Endothelial cell of umbilical vein (primary cell): ENCODE results near the gene PARS2. TPM values are rescaled to one million over a fixed set of nuclear protein-coding genes. Genes with fewer than 3 reads are reported as not detected.

Source experiments
- BruUV-seq: library from RNA; stranded (reverse); fragments of 400-500 nt; replicated peaks from 2 replicates; lab custom pipeline; 2021; lab: Mats Ljungman, UMichigan
- CTCF ChIA-PET: fragments of 300-600, 350-600 bp; sonication (Branson Sonifier 250); formaldehyde crosslinking; loops from one replicate; lab custom pipeline; 2021; ENCODE audit warnings: antibody characterized with exemption, inconsistent platforms; lab: Charles Lee
- POLR2A ChIA-PET: fragments of 300-600, 350-600 bp; sonication (Branson Sonifier 250); formaldehyde crosslinking; loops from one replicate; lab custom pipeline; 2021; ENCODE audit warnings: antibody characterized with exemption, inconsistent platforms; lab: Charles Lee
- DNase-seq: peaks from one replicate; pipeline ENCODE4 v3.0.0-alpha.2; 2011; ENCODE audit warnings: low read depth, low spot score
- FAIRE-seq: peaks from 2 replicates; lab custom pipeline; 2011; peaks lifted over from hg19 to GRCh38; lab: Jason Lieb, UNC
- H2AFZ ChIP-seq: 2 replicates; pipeline ENCODE4 v1.6.0; 2012; ENCODE audit warnings: low read depth, low read length, control low read depth, inconsistent platforms
- H3K27ac ChIP-seq: 2 replicates; pipeline ENCODE4 v1.5.1; 2011; ENCODE audit warnings: low read depth, mild to moderate bottlenecking, control low read depth, low read length, moderate library complexity; ENCODE audit not compliant: insufficient read depth
- H3K27me3 ChIP-seq, 2 experiments: 2 replicates each; pipeline versions ENCODE4 v1.6.0 to v1.6.1; 2011; ENCODE audit warnings: low read length in 2 of 2, mixed read lengths in 1 of 2; ENCODE audit not compliant: control insufficient read depth in 2 of 2, insufficient read depth in 2 of 2
- H3K36me3 ChIP-seq, 2 experiments: 2 replicates in 1 of 2; 3 replicates in 1 of 2; pipeline ENCODE4 v1.5.1; 2011; ENCODE audit warnings: low read length in 2 of 2, mild to moderate bottlenecking in 1 of 2, moderate library complexity in 1 of 2; ENCODE audit not compliant: control insufficient read depth in 2 of 2, insufficient read depth in 2 of 2; ENCODE audit errors: extremely low read depth in 1 of 2
- H3K4me1 ChIP-seq: 3 replicates; pipeline ENCODE4 v1.5.1; 2011; ENCODE audit warnings: mild to moderate bottlenecking, low read length; ENCODE audit not compliant: control insufficient read depth, insufficient read depth; ENCODE audit errors: extremely low read depth
- H3K4me2 ChIP-seq: 2 replicates; pipeline ENCODE4 v1.6.1; 2011; ENCODE audit warnings: low read length, control low read depth, mixed read lengths; ENCODE audit not compliant: insufficient read depth
- H3K4me3 ChIP-seq, 3 experiments: fragments of 200-600 bp in 1 of 3; sonication (generic), shearing (Covaris generic) in 1 of 3; replicated peaks in 1 of 3; 2 replicates each; pipeline ENCODE4 v1.5.1; 2011 to 2016; ENCODE audit warnings: control low read depth in 3 of 3, low read length in 3 of 3, mild to moderate bottlenecking in 2 of 3, inconsistent platforms in 1 of 3, low read depth in 1 of 3, moderate library complexity in 1 of 3; ENCODE audit not compliant: insufficient read depth in 1 of 3
- H3K79me2 ChIP-seq: 2 replicates; pipeline ENCODE4 v1.6.0; 2012; ENCODE audit warnings: low read length, inconsistent platforms; ENCODE audit not compliant: control insufficient read depth, insufficient read depth
- H3K9ac ChIP-seq: replicated peaks from 2 replicates; pipeline ENCODE3; 2011; ENCODE audit warnings: low read length, control low read depth; ENCODE audit not compliant: insufficient read depth; ENCODE audit errors: extremely low read depth
- H3K9me1 ChIP-seq: replicated peaks from 3 replicates; pipeline ENCODE4 v1.6.0; 2011; ENCODE audit warnings: mild to moderate bottlenecking, low read length; ENCODE audit not compliant: control insufficient read depth, insufficient read depth; ENCODE audit errors: extremely low read depth
- H3K9me3 ChIP-seq: replicated peaks from 2 replicates; pipeline ENCODE4 v1.5.1; 2012; ENCODE audit warnings: low read length, inconsistent platforms; ENCODE audit not compliant: control insufficient read depth, insufficient read depth
- H4K20me1 ChIP-seq: replicated peaks from 2 replicates; pipeline ENCODE3; 2011; ENCODE audit warnings: mild to moderate bottlenecking, low read length; ENCODE audit not compliant: control insufficient read depth, insufficient read depth; ENCODE audit errors: extremely low read depth
- CTCF ChIP-seq, 2 donors: IDR thresholded peaks; 1 replicate in 1 of 2; 2 replicates in 1 of 2; pipeline ENCODE4 v1.5.1; 2011; ENCODE audit warnings: low read length in 2 of 2, mild to moderate bottlenecking in 2 of 2, moderate library complexity in 2 of 2, control low read depth in 1 of 2, inconsistent platforms in 1 of 2, low read depth in 1 of 2; ENCODE audit not compliant: insufficient read depth in 1 of 2; ENCODE audit errors: extremely low read depth in 1 of 2
- EZH2 ChIP-seq: IDR thresholded peaks from 2 replicates; pipeline ENCODE4 v1.6.1; 2012; ENCODE audit warnings: borderline replicate concordance, low read depth, mild to moderate bottlenecking, moderate library complexity, low read length, inconsistent platforms; ENCODE audit not compliant: severe bottlenecking
- FOS ChIP-seq: IDR thresholded peaks from 2 replicates; pipeline ENCODE4 v1.6.1; 2011; ENCODE audit warnings: mild to moderate bottlenecking, low read length, moderate library complexity, borderline replicate concordance; ENCODE audit not compliant: insufficient read depth
- GATA2 ChIP-seq: IDR thresholded peaks from 2 replicates; pipeline ENCODE4 v1.7.0; 2011; ENCODE audit warnings: low read depth, mild to moderate bottlenecking, moderate library complexity, mixed read lengths, low read length; ENCODE audit not compliant: insufficient read length, insufficient read depth
- JUN ChIP-seq: IDR thresholded peaks from 2 replicates; pipeline ENCODE4 v1.6.1; 2011; ENCODE audit warnings: borderline replicate concordance, low read depth; ENCODE audit not compliant: insufficient read length, insufficient read depth
- MAX ChIP-seq: IDR thresholded peaks from 2 replicates; pipeline ENCODE4 v1.6.1; 2011; ENCODE audit not compliant: insufficient read depth, insufficient read length
- MYC ChIP-seq: IDR thresholded peaks from one replicate; pipeline ENCODE4 v1.6.1; 2011; ENCODE audit warnings: mild to moderate bottlenecking, low read depth, low read length
- POLR2A ChIP-seq: IDR thresholded peaks from 2 replicates; pipeline ENCODE4 v1.6.1; 2012; ENCODE audit warnings: low read depth, mild to moderate bottlenecking, control low read depth, low read length
- POLR2AphosphoS5 ChIP-seq: IDR thresholded peaks from 2 replicates; pipeline ENCODE4 v1.6.1; 2012; ENCODE audit warnings: low read depth, mild to moderate bottlenecking, control low read depth, low read length, moderate library complexity; ENCODE audit not compliant: insufficient read depth
- dilution Hi-C: fragments of 300-500 bp; cut with MboI; formaldehyde crosslinking; loops from one replicate; pipeline ENCODE4 v1.15.0; 2019; ENCODE audit warnings: low sequenced_read_pairs; ENCODE audit not compliant: extremely low pct_ligation_motif_present
- intact Hi-C: fragments of 100-400 bp; cut with micrococcal nuclease; formaldehyde crosslinking; loops from one replicate; pipeline ENCODE4 v1.10.0; 2022
- polyA plus RNA-seq, 4 experiments: library from polyadenylated mRNA; depleted of rRNA in 3 of 4; stranded (reverse) in 3 of 4; unstranded in 1 of 4; fragments of >200 nt; gene quantifications; 2 replicates each; pipeline versions ENCODE4 v1.2.1 to v1.2.3, GENCODE V29; 2011 to 2012; ENCODE audit warnings: missing spikeins in 1 of 4
- total RNA-seq: library from RNA; stranded (reverse); gene quantifications from 2 replicates; pipeline ENCODE4 v1.2.3, GENCODE V29; 2021

Gene PARS2
- total and polyA plus RNA-seq, 2 donors (not counting 3 experiments of a cell fraction or from before 2014, with no cell fraction given), result 2.0 to 3.8 TPM

GRCh38 chr1:54796902-54797301 is 32.6 kb upstream of the PARS2 start:
- no peak overlapping the region for H3K4me3 ChIP-seq
- H3K4me1 ChIP-seq, result no peaks in the 10 kb centered on the region
- dilution Hi-C loops (no loop called here), intact Hi-C loops (no loop called here)
- TF ChIP-seq MAX (no peak), CTCF (IDR thresholded peaks at IDR 0.05; ENCODE audit: extremely low read depth in 1 of 2, insufficient read depth in 1 of 2, low read depth in 1 of 2, low read length in 2 of 2) (no peak), MYC (no peak), POLR2A (no peak)
- no peak overlapping the region for H2AFZ ChIP-seq
- H3K27me3 ChIP-seq, result peaks cover 27 to 29% of the 10 kb centered on the region in 2 experiments
- H3K9me1 ChIP-seq, result no peaks in the 10 kb centered on the region
- H3K9me3 ChIP-seq, result no peaks in the 10 kb centered on the region
- ChIA-PET CTCF (no interaction called here), POLR2A (no interaction called here)
- H3K9ac ChIP-seq, result no peak overlapping the region
- no peak for DNase-seq
- no peak for FAIRE-seq
- H3K27ac ChIP-seq, result no peak overlapping the region
- BruUV-seq, result no TSS peak
- no peak overlapping the region for H3K4me2 ChIP-seq
- H3K79me2 ChIP-seq, result no peaks in the 10 kb centered on the region
- H4K20me1 ChIP-seq, result no peaks in the 10 kb centered on the region
- no peaks in the 10 kb centered on the region for H3K36me3 ChIP-seq

DNA sequence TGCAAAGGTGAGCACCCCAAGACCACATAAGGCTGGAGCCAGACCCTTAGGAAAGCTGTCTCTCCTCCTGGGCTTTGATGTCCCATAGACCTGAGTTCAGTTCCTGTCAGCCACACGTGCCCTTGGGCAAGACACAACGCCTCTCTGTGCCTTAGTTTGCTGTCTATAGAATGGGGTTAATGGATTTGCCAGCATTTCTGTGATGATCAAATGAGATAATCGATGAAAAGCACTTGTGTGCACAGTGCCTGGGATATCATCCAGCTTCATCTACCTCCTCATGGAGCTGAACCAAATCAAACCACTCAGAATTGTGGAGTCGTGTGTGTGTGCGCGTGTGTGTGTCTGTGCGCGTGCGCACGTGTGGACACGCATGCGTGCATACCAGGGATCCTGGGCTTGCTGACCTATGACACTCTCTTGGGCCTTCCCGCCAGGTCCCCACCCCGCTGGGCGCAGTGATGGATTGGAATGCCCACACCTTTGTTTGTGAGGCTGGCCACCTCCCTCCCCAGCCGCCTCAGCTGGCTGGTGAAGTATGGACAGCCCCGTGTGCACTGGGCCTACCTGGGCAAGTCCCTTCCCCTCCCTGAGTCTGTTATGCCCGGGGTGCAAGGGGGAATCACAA is 31.6 kb upstream of the PARS2 start:
- Histone ChIP-seq H3K27me3 (peaks cover 20% of the 10 kb centered on the region in 2 experiments), H4K20me1 (no peaks in the 10 kb centered on the region), H3K9me3 (no peaks in the 10 kb centered on the region), H2AFZ (no peak overlapping the region), H3K4me1 (no peaks in the 10 kb centered on the region), H3K79me2 (no peaks in the 10 kb centered on the region), H3K36me3 (no peaks in the 10 kb centered on the region), H3K9ac (no peak overlapping the region), H3K4me3 (no peak overlapping the region), H3K9me1 (no peaks in the 10 kb centered on the region), H3K27ac (no peak overlapping the region), H3K4me2 (no peak overlapping the region)
- FAIRE-seq (no peak), DNase-seq (no peak)
- POLR2A ChIA-PET, result interaction anchor here (0.7 kb wide), 1 partner anchor 1046 kb away, joined by 3 read pairs; no protein-coding TSS in a partner anchor
- TF ChIP-seq CTCF (IDR thresholded peaks at IDR 0.05; ENCODE audit: extremely low read depth in 1 of 2, insufficient read depth in 1 of 2, low read depth in 1 of 2, low read length in 2 of 2) (no peak), GATA2 (no peak), MAX (no peak), EZH2 (no peak), FOS (no peak), JUN (no peak), POLR2A (no peak), POLR2AphosphoS5 (no peak), MYC (no peak)
- intact Hi-C loops, result no loop called here
- BruUV-seq, result no TSS peak
- CTCF ChIA-PET, result interaction anchor here (1.0 to 1.5 kb wide), 2 partner anchors 11 to 14 kb away, joined by 3 read pairs; no protein-coding TSS in a partner anchor
- dilution Hi-C loops, result no loop called here
